Regular cardiac myocyte (primary cell): ENCODE data around the gene SLC3A2. TPM values are rescaled to one million over a fixed set of nuclear protein-coding genes. Genes with fewer than 3 reads are reported as not detected.

ENCODE experiments used
- total RNA-seq: library from RNA; depleted of rRNA; stranded (reverse); fragments of >200 nt; gene quantifications from 2 replicates; pipeline ENCODE4 v1.2.3, GENCODE V29; 2014

The SLC3A2 gene
- 137 and 149 TPM in 2 replicates for total RNA-seq

GRCh38 chr11:62880803-62881578 lies at the start of gene SLC3A2:
SLC3A2 (plus strand) TSS chr11:62880896; CDS start chr11:62881024, 128 bp downstream.

GRCh38 chr11:62831520-62832335 lies 49.0 kb upstream of the SLC3A2 start, which contains the start of gene STX5:
STX5 (minus strand) TSS chr11:62832051; CDS start chr11:62831243, 808 bp downstream.

GRCh38 chr11:62832336-62833234 lies 48.1 kb upstream of the SLC3A2 start, which contains the start of gene TEX54:
TEX54 (minus strand) TSS chr11:62832841.

GRCh38 chr11:62839050-62839945 lies 41.4 kb upstream of the SLC3A2 start, which contains the start of gene WDR74:
WDR74 (minus strand) TSS chr11:62839590; CDS start chr11:62839570, 20 bp downstream.

GRCh38 chr11:62921201-62921572 lies 40.5 kb downstream of the SLC3A2 start, which contains the start of gene CHRM1:
CHRM1 (minus strand) TSS chr11:62921363; CDS start chr11:62911100, 10,263 bp downstream.

Other genes starting within 250 kb of the SLC3A2 start
- gene GANAB, start 234.3 kb upstream of the SLC3A2 start, total RNA-seq: 233 and 273 TPM in 2 replicates
- gene INTS5, start 227.6 kb upstream of the SLC3A2 start, total RNA-seq: 17.2 and 33.7 TPM in 2 replicates
- gene C11orf98, start 215.7 kb upstream of the SLC3A2 start, total RNA-seq: 21.4 and 48.1 TPM in 2 replicates
- 9.8 and 11.0 TPM in 2 replicates for gene CSKMT, start 215.6 kb upstream of the SLC3A2 start, total RNA-seq
- 7.0 and 13.2 TPM in 2 replicates for gene UQCC3, start 209.2 kb upstream of the SLC3A2 start, total RNA-seq
- 2.5 and 3.7 TPM in 2 replicates for gene LBHD1, start 208.6 kb upstream of the SLC3A2 start, total RNA-seq
- 110 and 143 TPM in 2 replicates for gene UBXN1, start 201.8 kb upstream of the SLC3A2 start, total RNA-seq
- gene LRRN4CL, start 191.4 kb upstream of the SLC3A2 start, total RNA-seq: 0.58 and 9.6 TPM in 2 replicates
- 48.3 and 54.4 TPM in 2 replicates for gene BSCL2, start 173.5 kb upstream of the SLC3A2 start, total RNA-seq
- not detected in 2 replicates for gene GNG3, start 173.2 kb upstream of the SLC3A2 start, total RNA-seq
- 5.6 and 6.1 TPM in 2 replicates for gene HNRNPUL2, start 153.4 kb upstream of the SLC3A2 start, total RNA-seq
- gene TTC9C, start 152.4 kb upstream of the SLC3A2 start, total RNA-seq: 28.4 and 30.4 TPM in 2 replicates
- gene ZBTB3, start 126.7 kb upstream of the SLC3A2 start, total RNA-seq: 11.6 and 13.6 TPM in 2 replicates
- 45.1 and 76.1 TPM in 2 replicates for gene POLR2G, start 119.3 kb upstream of the SLC3A2 start, total RNA-seq
- gene TAF6L, start 109.5 kb upstream of the SLC3A2 start, total RNA-seq: 14.1 and 17.8 TPM in 2 replicates
- gene TMEM179B, start 93.5 kb upstream of the SLC3A2 start, total RNA-seq: 34.9 and 46.5 TPM in 2 replicates
- gene TMEM223, start 88.9 kb upstream of the SLC3A2 start, total RNA-seq: 18.6 and 20.9 TPM in 2 replicates
- 21.1 and 21.5 TPM in 2 replicates for gene NXF1, start 75.5 kb upstream of the SLC3A2 start, total RNA-seq
- 27.6 and 39.3 TPM in 2 replicates for gene STX5, start 48.8 kb upstream of the SLC3A2 start, total RNA-seq
- not detected in 2 replicates for gene TEX54, start 48.1 kb upstream of the SLC3A2 start, total RNA-seq
- gene WDR74, start 41.3 kb upstream of the SLC3A2 start, total RNA-seq: 40.3 and 59.8 TPM in 2 replicates
- gene CHRM1, start 40.5 kb downstream of the SLC3A2 start, total RNA-seq: not detected in 2 replicates
- not detected in 2 replicates for gene SLC22A6, start 104.1 kb downstream of the SLC3A2 start, total RNA-seq
- not detected in 2 replicates for gene SLC22A8, start 134.9 kb downstream of the SLC3A2 start, total RNA-seq